ENCODE results near the gene KAT2B.
"Not testable (repeated sequence)": the region's sequence is repeated elsewhere in the genome, so short reads cannot be mapped to it uniquely, and the experiment has no call there.

Gene KAT2B

GRCh38 chr3:20042331-20042730, 2.1 kb downstream of the KAT2B start:
- no peak for DNase-seq

GRCh38 chr3:20043396-20043795, 3.1 kb downstream of the KAT2B start:
- no peak for DNase-seq

GRCh38 chr3:20043825-20044224, 3.6 kb downstream of the KAT2B start:
- no peak for DNase-seq

- not testable (repeated sequence) for DNase-seq
Measured at GRCh38 chr3:20045141-20045540, 4.9 kb downstream of the KAT2B start.

- no peak for DNase-seq
Measured at GRCh38 chr3:20046556-20046955, 6.3 kb downstream of the KAT2B start.

GRCh38 chr3:20047341-20047779, 7.1 kb downstream of the KAT2B start:
- DNase-seq, result no peak

- no peak for DNase-seq
Measured at GRCh38 chr3:20047976-20048883, 8.0 kb downstream of the KAT2B start.

- DNase-seq, result no peak
Measured at GRCh38 chr3:20051123-20051806, 11.0 kb downstream of the KAT2B start.

GRCh38 chr3:20052851-20053250, 12.6 kb downstream of the KAT2B start:
- DNase-seq, result no peak

GRCh38 chr3:20054549-20054987, 14.3 kb downstream of the KAT2B start:
- peak; percentile 20 for DNase-seq

- no peak for DNase-seq
Measured at GRCh38 chr3:20055020-20055775, 15.0 kb downstream of the KAT2B start.

- no peak for DNase-seq
Measured at GRCh38 chr3:20055842-20056241, 15.6 kb downstream of the KAT2B start.

GRCh38 chr3:20056725-20057611, 16.7 kb downstream of the KAT2B start:
- DNase-seq, result no peak

- DNase-seq, result no peak
Measured at GRCh38 chr3:20057612-20058180, 17.4 kb downstream of the KAT2B start.

- no peak for DNase-seq
Measured at GRCh38 chr3:20059929-20060328, 19.7 kb downstream of the KAT2B start.

- DNase-seq, result no peak
Measured at GRCh38 chr3:20060974-20061685, 20.9 kb downstream of the KAT2B start.

- no peak for DNase-seq
Measured at GRCh38 chr3:20062996-20063395, 22.8 kb downstream of the KAT2B start.

GRCh38 chr3:20064387-20064786, 24.1 kb downstream of the KAT2B start:
- DNase-seq, result no peak

GRCh38 chr3:20064796-20065564, 24.7 kb downstream of the KAT2B start:
- DNase-seq, result no peak

- no peak for DNase-seq
Measured at GRCh38 chr3:20066079-20066478, 25.8 kb downstream of the KAT2B start.

Data from NCI-H510A (cell line).